ENCODE data around the gene FAM20C.
"Not testable (repeated sequence)": the region's sequence is repeated elsewhere in the genome, so short reads cannot be mapped to it uniquely, and the experiment has no call there.

The FAM20C gene

GRCh38 chr7:289209-289755, 96.9 kb downstream of the FAM20C start:
- DNase-seq (ENCODE audit: extremely low read depth in 1 of 2, low read depth in 1 of 2), result no peak

DNA sequence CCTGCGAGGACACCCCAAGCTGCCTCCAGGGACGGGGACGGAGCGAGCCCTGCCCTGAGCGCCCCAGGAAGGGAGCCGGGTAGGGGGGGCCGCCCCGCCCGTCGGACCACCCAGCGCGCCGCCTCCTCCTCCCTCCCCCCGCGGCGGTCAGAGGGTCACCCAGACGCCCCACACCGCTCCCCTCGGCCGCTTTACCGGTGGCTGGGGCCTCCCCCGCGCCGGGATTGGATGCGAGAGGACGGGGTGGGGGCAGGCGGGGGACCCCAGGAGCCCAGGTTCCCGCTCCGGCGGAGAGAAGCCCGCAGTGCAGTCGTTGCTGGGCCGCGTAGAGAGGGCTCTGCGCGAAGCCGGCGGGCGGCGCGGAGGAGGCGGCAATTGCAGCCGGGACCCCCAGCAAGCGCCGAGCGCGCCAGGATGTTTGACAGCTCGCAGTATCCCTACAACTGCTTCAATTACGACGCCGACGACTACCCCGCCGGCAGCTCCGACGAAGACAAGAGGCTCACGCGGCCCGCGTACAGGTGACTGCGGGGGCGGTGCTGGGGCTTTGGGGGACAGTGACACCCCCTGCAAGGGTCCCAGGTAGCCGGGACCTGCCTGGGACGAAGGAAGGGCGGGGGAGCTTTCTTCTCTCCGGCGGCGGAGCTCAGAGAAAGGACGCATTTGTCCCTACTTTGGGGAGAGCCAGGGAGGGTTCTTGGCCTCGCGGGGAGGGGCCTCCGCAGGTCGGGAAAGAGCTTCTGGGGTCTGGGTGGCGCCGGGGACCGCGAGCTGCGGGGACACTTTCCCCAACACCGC, 97.6 kb downstream of the FAM20C start, which contains the start of gene FOXL3:
TSS of gene FOXL3 (plus strand) at position 415 of the 798 bp plus-strand sequence. CDS start at position 415, 0 bp downstream.
- DNase-seq (ENCODE audit: extremely low read depth in 1 of 2, low read depth in 1 of 2), result no peak

GRCh38 chr7:290554-291372, 98.4 kb downstream of the FAM20C start:
- no peak for DNase-seq (ENCODE audit: extremely low read depth in 1 of 2, low read depth in 1 of 2)

GRCh38 chr7:291373-292092, 99.2 kb downstream of the FAM20C start:
- no peak for DNase-seq (ENCODE audit: extremely low read depth in 1 of 2, low read depth in 1 of 2)

DNA sequence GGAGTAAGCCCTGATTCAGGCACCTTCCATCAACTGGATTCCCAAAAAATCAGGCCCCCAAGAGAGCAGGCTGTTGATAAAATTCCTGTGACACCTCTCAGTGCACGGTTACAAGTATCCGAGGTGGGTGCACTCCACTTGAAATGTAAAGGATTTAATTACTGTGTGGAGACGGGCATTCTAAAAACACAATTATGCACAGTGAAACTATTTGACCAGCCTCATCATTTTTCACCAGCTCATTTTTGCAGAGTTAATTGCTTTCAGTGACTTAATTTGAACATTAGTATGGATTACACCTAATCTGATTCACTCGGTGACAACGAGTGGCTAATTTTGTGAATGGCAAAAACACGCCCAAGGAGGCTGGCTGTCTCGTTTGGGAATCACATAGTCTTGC, 99.9 kb downstream of the FAM20C start:
- no peak for DNase-seq (ENCODE audit: extremely low read depth in 1 of 2, low read depth in 1 of 2)

DNA sequence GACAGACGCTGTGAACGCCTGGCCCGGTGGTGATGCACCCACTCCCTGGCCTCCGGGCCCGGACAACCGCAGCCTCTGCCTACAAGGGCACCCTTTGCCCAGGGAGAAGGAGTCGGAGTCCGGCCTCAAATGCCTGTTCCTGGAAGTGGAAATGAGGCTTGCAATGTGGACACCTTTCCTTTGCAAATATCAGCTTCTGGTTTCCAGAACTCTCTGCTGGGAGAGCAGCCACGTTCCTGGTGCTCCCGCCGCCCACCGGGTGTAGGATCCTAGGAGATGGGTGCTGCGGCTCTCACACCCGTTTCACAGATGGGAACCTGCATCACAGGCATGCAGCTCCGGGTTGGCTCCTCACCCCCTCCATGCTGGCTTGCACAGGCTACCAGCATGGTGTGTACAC, 100.5 kb downstream of the FAM20C start:
- DNase-seq (ENCODE audit: extremely low read depth in 1 of 2, low read depth in 1 of 2), result no peak

DNA sequence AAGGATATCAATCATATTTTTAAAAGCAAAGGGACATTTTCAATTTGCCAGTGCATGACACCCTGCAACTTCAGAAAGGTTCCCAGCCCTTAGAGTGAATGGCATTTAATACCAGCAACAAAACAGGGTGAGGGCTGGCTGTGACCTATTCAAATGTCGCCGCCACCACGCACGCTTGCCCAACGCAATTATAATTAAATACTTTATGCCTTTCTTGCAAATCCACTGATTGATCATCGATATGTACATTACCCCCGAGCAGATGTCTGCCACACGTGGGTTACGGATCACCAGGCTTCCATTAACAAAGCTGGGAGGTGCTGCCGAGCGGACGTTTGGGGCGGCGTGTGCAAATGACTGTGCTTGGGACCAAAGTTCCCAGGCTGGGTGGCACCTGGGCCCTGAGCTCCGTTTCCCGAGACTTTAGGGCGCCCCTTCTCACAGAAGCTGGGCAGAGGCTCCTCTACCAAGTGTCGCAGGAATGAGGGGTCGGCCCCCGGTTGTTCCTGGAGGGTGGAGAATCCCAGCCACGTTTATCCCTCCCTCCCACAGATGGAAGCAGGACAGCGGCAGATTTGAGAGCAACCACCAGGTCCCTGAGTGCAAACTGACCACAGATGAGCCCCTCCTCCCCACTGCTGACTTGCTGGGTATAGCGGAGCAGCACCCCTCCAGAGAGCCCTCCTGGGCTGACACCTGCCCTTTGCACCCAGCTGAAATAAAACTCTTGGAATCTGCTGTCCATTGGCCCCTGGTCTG, 101.5 kb downstream of the FAM20C start:
- DNase-seq (ENCODE audit: extremely low read depth in 1 of 2, low read depth in 1 of 2), result no peak

DNA sequence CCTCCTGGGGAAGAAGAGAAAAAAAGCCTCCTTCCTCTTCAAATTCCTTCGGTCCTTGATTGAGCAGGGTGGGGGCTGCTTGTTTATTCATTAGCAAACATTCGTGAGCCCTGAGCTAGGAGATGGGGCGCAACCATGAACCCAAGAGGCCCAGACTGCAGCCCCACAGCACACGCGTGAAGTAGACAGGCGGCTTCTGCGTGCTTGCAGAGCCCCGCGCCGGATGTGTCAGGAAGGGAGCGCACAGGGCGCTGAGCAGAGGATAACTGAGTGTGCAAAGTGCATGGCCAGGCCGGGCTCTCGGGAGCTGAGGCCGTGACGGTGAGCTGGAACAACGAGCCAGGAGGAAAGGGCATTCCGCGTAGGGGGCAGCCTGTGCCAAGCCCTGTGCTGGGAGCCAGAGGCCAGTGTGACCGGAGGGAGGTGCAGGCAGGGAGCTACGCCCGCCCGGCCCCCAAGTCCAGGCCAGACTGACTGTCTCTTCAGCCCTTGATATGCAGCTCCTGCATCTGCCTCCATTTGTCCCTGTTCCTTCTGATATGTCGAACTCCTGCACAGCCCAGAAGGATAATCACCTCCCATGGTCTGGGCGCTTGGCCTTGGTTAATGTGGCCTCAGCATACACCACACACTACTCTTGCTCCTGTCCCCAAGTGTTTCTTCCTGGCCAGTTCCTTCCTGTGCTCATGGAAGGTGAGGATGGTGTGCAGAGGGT, 102.2 kb downstream of the FAM20C start:
- no peak for DNase-seq (ENCODE audit: extremely low read depth in 1 of 2, low read depth in 1 of 2)

GRCh38 chr7:295155-296154, 103.1 kb downstream of the FAM20C start:
- DNase-seq (ENCODE audit: extremely low read depth in 1 of 2, low read depth in 1 of 2), result no peak

- no peak for DNase-seq (ENCODE audit: extremely low read depth in 1 of 2, low read depth in 1 of 2)
Observed at GRCh38 chr7:296373-296945, 104.1 kb downstream of the FAM20C start.

DNA sequence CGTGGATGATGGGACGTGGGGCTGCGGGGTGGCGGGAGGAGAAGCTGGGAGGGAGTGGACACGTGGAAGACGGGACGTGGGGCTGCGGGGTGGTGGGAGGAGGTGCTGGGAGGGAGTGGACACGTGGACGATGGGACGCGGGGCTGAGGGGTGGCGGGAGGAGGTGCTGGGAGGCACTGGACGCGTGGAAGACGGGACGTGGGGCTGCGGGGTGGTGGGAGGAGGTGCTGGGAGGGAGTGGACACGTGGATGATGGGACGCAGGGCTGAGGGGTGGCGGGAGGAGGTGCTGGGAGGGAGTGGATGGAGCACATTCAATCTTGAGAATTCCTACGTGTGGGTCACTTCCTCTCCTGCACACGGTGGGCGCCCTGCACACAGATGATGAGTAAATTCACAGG, 104.8 kb downstream of the FAM20C start:
- DNase-seq (ENCODE audit: extremely low read depth in 1 of 2, low read depth in 1 of 2), result not testable (repeated sequence)

DNA sequence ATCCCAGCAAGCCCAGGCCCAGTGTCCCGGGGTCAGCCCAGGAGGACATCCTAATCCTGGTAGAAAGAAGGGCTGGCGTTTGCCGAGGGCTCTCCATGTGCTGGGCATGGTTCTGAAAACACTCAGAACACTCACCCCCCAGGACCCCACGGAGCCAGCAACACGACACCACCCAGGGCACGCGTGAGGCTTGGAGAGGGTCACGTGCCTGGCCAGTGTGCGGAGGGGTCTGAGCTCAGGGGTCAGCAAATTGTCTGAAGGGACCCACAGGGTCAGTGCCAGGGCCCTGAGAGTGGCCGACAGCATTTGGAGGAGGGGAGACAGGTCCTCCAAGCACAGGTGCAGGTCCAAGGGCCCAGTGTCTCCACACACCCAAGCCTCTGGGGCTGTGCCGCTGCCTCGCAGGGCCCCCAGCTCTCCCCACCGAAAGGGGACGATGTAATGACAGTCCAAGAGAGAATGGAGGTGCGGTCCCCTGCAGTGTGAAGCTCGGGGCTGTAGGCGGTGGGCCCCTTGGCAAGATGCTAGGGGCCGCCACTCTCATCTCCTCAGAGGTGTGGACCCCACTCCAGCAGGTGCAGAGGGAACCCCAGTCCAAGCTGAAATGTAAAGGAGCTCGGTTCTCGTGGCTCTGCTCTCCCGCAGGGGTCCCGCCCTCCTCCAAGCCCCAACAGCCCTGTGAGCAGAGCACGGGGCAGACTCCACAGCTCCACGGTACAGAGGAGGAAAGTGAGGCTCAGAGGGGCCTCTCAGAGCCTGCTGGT, 105.4 kb downstream of the FAM20C start:
- DNase-seq (ENCODE audit: extremely low read depth in 1 of 2, low read depth in 1 of 2), result no peak

GRCh38 chr7:298375-298702, 106.0 kb downstream of the FAM20C start:
- DNase-seq (ENCODE audit: extremely low read depth in 1 of 2, low read depth in 1 of 2), result no peak

DNA sequence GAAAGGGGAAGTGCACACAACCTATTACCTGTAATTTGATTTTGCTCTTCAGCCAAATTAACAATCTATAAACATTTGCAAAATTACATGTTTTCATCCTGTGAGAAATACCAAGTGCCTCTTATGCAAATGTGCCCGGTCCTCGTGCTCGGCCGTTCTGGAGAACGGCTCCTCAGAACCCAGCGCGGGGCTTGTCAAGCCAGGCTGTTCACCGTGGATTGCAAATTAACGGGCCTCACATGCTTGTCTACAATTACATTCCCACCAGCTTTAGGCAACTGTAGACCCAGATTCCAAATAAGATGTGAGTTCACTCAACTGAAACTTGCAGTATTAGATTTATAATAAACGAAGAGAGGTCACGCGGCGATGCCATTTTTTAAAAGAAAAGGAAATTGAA, 106.4 kb downstream of the FAM20C start:
- no peak for DNase-seq (ENCODE audit: extremely low read depth in 1 of 2, low read depth in 1 of 2)

- DNase-seq (ENCODE audit: extremely low read depth in 1 of 2, low read depth in 1 of 2), result no peak
Observed at GRCh38 chr7:299169-299568, 106.8 kb downstream of the FAM20C start.

- DNase-seq (ENCODE audit: extremely low read depth in 1 of 2, low read depth in 1 of 2), result no peak
Observed at GRCh38 chr7:299628-300027, 107.3 kb downstream of the FAM20C start.

- DNase-seq (ENCODE audit: extremely low read depth in 1 of 2, low read depth in 1 of 2), result no peak
Observed at GRCh38 chr7:300048-300447, 107.7 kb downstream of the FAM20C start.

Measured in stimulated activated CD8-positive, alpha-beta memory T cell treated with anti-CD3 and anti-CD28 coated beads, Interleukin-7, amount 100 ng/mL, for 48 hours (primary cell).